Upper lobe of left lung (tissue), 4 donors: ENCODE data around the gene EVC2.

Experiments used
- EP300 ChIP-seq, 4 donors: sonication (generic); formaldehyde crosslinking; IDR thresholded peaks; one replicate each; pipeline ENCODE4 v1.5.1; 2017; ENCODE audit warnings: antibody characterized with exemption in 4 of 4, control low read depth in 2 of 4
- POLR2A ChIP-seq, 4 donors: fragments of 450-650 bp; IDR thresholded peaks; one replicate each; pipeline ENCODE4 v1.5.1; 2016 to 2017; ENCODE audit warnings: antibody characterized with exemption in 4 of 4, mild to moderate bottlenecking in 2 of 4
- POLR2AphosphoS5 ChIP-seq, 2 donors: sonication (generic); formaldehyde crosslinking; IDR thresholded peaks; one replicate each; pipeline ENCODE4 v1.5.1; 2017; ENCODE audit warnings: antibody characterized with exemption in 2 of 2
- TF ChIP-seq, protein P1 (sequence below), 6 experiments: fragments of 450-650 bp in 4 of 6; fragments of 200-600 bp in 2 of 6; sonication (generic) in 2 of 6; IDR thresholded peaks; one replicate each; pipeline ENCODE4 v1.5.1; 2016 to 2019; ENCODE audit warnings: antibody characterized with exemption in 6 of 6

DNA sequence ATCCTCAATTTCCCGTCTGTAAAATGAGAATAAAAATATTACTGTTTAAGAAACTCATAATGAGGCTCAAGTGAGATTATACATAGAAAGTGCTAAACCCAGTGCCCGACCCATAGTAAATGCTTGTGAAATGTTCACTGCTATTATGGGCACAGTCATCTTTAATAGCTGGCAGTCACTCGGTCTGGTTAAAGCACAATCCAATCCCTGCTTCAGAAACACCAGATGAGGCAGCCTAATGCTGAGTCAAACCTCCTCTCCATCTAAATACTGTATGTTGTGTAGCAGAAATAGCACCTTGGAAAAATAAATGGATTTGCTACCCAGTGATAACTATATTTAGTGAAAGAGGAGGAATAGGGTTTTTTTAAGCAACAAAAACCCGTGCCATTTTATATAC, 14.5 kb downstream of the EVC2 start:
- TF ChIP-seq, protein P1, sequence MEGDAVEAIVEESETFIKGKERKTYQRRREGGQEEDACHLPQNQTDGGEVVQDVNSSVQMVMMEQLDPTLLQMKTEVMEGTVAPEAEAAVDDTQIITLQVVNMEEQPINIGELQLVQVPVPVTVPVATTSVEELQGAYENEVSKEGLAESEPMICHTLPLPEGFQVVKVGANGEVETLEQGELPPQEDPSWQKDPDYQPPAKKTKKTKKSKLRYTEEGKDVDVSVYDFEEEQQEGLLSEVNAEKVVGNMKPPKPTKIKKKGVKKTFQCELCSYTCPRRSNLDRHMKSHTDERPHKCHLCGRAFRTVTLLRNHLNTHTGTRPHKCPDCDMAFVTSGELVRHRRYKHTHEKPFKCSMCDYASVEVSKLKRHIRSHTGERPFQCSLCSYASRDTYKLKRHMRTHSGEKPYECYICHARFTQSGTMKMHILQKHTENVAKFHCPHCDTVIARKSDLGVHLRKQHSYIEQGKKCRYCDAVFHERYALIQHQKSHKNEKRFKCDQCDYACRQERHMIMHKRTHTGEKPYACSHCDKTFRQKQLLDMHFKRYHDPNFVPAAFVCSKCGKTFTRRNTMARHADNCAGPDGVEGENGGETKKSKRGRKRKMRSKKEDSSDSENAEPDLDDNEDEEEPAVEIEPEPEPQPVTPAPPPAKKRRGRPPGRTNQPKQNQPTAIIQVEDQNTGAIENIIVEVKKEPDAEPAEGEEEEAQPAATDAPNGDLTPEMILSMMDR (IDR thresholded peaks at IDR 0.05), result no peak
- TF ChIP-seq POLR2A (IDR thresholded peaks at IDR 0.05) (no peak), EP300 (IDR thresholded peaks at IDR 0.05) (no peak), POLR2AphosphoS5 (IDR thresholded peaks at IDR 0.05) (no peak)
